Glomerular visceral epithelial cell (primary cell): ENCODE measurements around the gene CHMP4A.
"Not testable (repeated sequence)": the region's sequence is repeated elsewhere in the genome, so short reads cannot be mapped to it uniquely, and the experiment has no call there.

Source experiments
- DNase-seq: peaks from one replicate; pipeline ENCODE4 v3.0.0-alpha.2; 2016; ENCODE audit errors: extremely low spot score

The CHMP4A gene

GRCh38 chr14:24224618-24225071 lies 11.4 kb upstream of the CHMP4A start:
- DNase-seq = peak; percentile 44

DNA sequence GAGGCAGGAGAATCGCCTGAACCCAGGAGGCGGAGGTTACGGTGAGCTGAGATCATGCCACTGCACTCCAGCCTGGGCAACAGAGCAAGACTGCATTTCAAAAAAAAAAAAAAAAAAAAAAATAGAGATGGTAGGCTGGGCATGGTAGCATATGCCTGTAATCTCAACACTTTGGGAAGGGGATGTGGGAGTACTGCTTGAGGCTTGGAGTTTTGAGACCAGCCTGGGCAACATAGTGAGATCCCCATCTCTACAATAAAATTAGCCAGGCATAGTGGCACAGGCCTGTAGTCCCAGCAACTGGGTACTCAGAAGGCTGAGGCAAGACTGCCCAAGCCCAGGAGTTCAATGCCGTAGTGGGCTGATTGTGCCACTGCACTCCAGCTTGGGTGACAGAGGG lies 9.7 kb upstream of the CHMP4A start:
- DNase-seq = not testable (repeated sequence)

DNA sequence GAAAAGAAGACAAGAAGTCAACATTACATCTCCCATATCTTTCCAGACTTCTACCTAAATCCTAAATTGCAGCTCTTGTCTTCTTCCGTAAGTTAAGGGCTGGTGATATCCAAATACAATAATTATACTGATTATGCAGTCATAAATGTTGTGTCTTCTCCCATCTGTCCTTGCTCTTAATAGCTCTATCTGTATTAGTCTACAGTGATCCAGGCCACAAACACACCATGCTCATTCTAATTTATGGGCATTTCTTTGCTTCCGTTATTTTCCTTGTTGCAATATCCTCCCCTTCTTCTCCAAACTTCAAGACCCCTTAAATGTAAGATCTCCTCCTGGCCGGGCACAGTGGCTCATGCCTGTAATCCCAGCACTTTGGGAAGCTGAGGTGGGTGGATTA lies 6.2 kb upstream of the CHMP4A start:
- DNase-seq = no peak

- DNase-seq = no peak
Observed at GRCh38 chr14:24219080-24219479, 5.8 kb upstream of the CHMP4A start.

DNA sequence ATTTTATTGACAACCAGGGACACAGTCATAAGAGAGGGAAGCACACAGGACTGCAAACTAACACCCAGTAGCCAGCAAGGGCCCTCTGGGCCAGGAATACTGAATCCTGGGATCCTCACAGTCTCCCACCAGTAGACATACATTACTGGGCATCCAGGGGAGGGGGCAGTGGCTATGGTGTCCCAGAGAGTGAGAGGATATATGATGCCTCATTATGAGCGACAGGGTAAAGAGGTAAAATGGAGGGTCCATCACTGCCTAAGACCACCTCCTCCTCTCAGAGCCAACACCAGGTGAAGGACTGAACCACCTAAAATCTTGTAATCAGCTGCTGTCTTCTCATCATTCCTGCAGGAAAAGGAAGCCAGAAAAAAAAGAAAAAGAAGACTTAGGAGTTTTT lies 3.6 kb upstream of the CHMP4A start:
- not testable (repeated sequence) for DNase-seq

DNA sequence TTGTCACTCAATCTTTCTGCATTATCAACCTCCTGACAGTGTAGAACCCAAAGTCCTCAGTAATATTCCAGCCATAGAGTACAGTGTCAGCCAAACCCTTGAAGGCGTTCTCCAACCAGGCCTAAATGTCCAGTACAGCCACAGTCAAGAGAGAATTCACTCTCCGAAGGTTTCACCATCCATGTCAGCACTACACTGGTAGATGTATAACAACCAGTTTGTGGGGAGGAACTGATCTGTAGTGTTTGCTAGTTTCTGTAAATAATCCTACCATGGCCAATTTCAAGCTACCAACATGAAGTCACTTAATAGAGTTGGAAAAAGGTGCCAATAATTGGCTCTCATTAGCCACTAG lies 3.0 kb upstream of the CHMP4A start:
- no peak for DNase-seq

- peak; percentile 86 for DNase-seq
Observed at GRCh38 chr14:24215495-24216344, 2.4 kb upstream of the CHMP4A start, which contains the start of gene MDP1. TSS of gene MDP1 (minus strand) at chr14:24216066. CDS start at chr14:24215955, 111 bp downstream.

DNA sequence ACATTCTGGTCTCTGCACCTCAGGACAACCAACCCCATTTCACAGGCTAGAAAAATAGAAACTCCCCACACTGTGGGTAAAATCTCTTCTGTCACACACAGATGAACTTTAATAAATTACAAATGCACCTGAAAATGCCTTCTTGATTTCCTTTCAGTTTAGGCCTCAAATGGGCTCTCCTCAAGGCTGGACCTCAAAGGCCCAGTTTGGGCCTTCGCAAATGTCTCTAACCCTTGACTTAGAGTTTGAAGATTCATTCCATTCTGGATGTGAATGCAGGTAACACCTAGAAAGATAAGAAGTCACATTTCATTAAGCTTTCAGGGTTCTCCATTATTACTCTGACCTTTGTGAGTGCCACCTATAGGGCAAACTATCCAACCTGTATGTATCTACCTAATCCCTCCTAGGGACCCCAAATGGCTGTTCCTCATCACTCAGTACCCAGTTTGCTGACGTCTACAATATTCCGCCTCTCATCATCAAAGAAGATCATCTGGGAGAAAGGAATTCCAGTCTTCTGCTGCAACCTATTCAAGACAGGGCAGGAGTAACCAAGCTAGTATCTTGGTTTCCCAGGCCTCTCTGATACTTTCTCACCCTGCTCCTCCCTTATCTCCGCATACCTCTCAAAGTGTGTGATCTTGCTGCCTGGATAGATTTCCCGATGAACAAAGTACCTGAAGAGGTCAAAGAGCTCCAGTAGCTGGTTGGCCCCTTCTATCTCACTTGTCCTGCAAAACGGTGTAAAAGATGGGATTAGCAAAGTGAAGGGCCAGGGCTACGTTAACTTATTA lies 776 bp upstream of the CHMP4A start:
- no peak for DNase-seq

DNA sequence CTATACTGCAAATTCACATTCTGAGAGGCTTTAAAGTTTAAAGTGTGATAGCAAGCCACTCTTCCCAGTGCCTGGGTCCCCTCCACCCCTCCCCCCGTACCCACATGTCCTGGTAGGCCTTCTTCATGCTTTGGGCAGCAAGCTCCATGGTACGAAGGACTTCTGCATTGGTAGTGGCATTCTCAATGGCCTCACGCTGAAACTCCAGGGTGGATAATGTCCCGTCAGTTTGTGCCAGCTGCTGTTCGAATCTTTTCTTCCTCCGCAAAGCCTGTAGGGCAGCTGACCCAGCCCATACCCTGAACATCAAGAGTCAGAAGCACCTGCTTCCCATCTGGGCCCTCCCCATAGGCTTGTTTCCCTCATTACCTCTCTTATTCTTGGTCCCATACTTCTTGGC lies 2.0 kb downstream of the CHMP4A start:
- DNase-seq = no peak

- no peak for DNase-seq
Observed at GRCh38 chr14:24207625-24208024, 5.7 kb downstream of the CHMP4A start.

- DNase-seq = no peak
Observed at GRCh38 chr14:24207104-24207551, 6.2 kb downstream of the CHMP4A start.

GRCh38 chr14:24206260-24207103 lies 6.8 kb downstream of the CHMP4A start:
- no peak for DNase-seq

DNA sequence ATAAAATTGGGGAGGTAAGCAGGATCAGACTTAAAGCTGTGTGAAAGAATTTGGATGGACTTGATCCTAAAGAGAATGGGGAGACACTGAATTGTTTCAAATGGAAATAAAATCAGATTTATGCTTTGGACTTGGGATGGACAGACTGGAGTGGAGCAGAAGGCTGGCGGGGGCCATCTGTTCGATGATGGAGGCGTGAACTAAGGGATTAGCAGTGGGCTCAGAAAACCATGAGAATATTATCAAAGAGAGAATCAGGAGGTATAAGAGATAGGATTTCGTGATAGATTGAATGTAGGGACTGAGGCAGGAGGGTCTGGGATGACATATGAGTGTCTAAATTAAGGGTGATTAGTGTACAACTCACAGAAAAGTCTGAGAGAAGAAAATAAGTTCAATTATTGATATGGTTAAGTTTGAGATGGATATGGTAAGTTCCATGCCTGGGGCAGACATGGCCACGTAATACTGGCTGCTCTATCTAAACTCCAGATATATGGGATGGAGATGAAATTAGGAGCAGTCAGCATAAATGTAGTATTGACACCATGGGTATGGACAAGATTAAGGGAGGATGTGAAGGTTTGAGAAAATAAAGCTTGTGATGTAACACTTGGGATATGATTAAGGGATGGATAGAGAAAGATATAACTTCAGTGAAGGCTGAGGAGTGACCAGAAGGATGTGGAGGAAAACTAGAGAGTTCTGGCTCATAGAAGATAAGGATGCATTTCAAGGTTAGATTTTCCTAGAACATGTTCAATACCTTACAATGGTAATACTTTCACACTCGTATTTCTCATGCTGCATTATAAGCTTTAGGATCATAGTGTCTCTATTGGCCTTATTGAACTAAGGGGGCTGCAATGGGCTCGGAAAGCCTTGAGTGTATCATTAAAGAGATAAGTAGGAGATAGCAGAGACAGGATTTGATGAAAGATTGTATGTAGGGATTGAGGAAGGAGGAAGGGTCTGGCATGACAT lies 8.8 kb downstream of the CHMP4A start:
- DNase-seq = no peak

DNA sequence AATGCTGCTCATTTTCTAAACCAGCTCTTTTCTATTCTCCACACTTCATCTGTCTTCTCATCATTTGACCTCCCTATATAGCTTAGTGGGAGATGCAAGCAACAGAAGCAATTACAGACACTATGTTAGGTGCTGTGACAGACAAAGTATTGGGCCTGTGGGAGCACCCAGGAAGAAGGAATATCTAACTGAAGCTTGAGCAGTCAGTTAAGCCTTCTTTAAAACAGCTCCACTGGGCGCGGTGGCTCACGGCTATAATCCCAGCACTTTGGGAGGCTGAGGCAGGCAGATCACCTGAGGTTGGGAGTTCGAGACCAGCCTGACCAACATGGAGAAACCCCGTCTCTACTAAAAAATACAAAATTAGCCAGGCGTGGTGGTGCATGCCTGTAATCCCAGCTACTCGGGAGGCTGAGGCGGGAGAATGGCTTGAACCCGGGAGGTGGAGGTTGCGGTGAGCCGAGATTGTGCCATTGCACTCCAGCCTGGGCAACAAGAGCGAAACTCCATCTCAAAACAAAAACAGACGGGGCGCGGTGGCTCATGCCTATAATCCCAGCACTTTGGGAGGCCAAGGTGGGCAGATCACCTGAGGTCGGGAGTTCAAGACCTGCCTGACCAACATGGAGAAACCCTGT lies 9.9 kb downstream of the CHMP4A start:
- not testable (repeated sequence) for DNase-seq

GRCh38 chr14:24202538-24202937 lies 10.8 kb downstream of the CHMP4A start:
- DNase-seq = not testable (repeated sequence)

DNA sequence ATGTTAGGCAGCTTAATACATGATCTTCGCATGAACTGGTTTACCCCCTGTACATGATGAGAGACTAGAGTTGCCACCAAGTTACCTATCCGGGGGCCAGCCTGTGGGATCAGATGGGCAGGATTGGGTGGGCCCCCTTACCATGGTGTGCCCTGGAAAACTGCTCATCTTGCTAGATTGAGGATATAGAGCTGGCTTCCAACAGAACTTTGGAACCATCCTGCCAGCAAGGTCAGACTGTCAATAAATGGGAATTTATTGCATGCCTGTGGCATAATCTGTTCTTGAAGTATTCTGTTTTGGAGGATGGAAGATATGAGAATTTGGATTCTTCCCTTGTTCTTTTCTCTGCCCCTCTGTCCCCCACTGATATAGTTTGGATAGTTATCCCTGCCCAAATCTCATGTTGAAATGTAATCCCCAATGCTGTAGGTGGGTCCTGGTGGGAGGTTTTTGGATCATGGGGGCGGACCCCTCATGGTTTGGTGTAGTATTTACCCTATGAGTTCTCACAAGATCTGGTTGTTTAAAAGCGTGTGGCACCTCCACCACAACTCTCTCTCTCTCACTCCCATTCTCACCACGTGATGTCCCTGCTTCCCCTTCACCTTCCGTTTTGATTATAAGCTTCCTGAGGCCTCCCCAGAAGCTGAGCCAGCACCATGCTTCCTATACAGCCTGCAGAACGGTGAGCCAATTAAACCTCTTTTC lies 14.3 kb downstream of the CHMP4A start:
- no peak for DNase-seq

DNA sequence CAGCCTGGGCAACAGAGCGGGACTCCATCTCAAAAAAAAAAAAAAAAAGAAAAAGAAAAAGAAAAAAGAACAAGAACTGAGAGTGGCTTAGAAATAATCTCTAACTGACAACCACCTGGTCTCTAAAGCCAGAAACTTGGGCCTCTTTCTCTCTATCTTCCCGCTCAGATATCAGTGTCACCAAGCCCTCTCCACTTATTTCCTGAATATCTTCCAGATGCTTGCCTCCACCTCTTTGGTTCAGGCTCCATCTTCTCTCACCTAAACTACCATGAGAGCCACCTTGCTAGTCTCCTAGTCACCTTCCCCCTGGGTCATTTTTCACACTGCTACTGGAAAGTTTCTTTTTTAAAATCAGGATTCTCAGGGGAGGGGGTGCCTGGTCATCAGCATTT lies 16.2 kb downstream of the CHMP4A start:
- DNase-seq = no peak

GRCh38 chr14:24196071-24197055 lies 16.9 kb downstream of the CHMP4A start:
- peak; percentile 18 for DNase-seq
